GM19239 (cell line): Measurements from ENCODE around the gene IGSF9.
A peak's percentile ranks its signal among the peaks of the same experiment; 100 is the strongest.

Experiments
- DNase-seq: peaks from one replicate; pipeline ENCODE4 v3.0.0; 2011; ENCODE audit warnings: low spot score; ENCODE audit not compliant: insufficient read length
- FAIRE-seq: peaks from 2 replicates; lab custom pipeline; 2011; peaks lifted over from hg19 to GRCh38; lab: Jason Lieb, UNC

The IGSF9 gene

DNA sequence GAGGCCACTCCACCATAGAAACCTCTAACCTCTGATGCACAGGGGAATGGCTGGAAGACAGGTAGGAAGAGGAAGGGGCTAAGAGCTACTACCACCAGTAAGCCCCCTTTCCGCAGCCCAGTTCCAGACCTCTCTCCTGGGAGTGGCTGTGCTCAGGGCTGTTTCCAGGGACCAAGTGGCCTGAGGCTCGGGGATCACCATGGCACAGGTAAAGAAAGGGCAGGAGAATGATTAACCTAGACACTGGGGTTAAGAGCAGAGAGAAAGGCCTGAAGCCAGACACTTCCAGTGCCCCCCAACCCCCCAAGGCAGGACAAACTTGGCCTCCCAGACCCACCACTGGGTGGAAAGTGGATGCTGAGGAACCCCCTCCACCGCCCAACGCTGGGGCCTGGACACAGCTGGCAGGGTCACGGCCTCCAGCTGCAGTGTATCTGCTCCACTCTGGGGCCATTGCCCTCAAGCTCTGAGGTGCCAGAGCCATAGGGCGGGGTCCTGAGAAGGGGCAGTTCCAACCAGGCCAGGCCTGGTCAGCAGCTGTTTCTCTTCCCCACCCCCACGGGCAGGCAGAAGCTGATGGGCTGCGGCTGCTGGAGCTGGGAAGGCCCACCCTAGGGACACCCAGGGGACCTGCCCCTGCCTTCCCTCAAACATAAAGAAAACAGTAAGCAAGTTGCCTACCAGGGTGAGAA, 22.8 kb downstream of the IGSF9 start:
- DNase-seq = no peak
- FAIRE-seq = no peak

DNA sequence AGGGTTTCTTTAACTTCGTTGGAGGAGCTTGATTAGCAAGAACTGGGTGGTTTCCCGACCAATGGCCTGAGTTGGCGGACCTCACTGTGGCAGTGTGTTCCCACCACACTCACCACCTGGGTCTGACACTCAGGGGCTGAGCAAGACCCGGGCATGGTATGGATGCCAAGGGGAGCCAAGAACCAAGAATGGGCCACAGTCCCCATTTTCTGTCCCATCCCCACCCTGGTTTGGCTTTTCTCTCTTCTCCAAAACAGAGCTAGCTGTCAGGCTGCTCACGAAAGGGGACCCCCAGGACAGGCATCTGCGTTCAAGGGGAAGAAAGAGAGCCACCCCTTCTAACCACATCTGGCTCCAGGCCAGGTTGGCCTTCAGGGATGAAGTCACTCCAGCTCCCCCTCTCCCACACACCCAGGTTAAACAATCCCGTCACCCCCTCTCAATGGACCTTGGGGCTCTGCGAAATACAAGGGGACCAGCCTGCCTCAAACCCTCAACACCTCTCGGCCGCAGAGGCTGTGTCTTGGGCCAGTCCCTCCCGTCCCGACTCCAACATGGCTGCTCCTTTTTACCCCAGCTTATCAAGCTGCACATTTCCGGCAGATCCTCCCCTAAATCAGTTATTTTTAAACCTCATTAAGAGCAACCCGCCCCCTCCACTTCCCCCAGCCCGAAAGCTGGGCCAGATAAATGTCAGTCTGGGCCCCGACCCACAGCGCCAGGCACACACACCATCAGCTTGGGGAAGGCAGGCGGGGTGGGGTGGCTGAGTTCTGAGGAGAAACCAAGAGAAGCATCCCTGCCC, 23.5 kb downstream of the IGSF9 start:
- FAIRE-seq (peak; percentile 33), DNase-seq (no peak)

DNA sequence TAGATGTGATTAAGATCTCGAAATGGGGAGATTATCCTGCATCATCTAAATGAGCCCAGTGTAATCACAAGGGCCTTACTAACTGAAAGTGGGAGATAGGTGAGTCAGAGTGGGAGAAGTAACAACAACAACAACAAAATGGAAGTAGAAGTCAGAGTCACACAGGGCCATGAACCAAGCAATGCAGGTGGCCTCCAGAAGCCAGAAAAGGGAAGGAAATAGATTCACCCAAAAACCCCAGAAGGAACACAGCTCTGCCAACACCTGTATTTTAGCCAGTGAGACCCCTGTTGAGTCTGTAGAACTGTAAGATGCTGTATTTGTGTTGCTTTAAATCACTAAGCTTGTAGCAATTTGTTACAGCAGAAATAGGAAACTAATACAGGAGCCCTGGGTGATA, 24.2 kb downstream of the IGSF9 start:
- DNase-seq = no peak
- FAIRE-seq = peak; percentile 87

DNA sequence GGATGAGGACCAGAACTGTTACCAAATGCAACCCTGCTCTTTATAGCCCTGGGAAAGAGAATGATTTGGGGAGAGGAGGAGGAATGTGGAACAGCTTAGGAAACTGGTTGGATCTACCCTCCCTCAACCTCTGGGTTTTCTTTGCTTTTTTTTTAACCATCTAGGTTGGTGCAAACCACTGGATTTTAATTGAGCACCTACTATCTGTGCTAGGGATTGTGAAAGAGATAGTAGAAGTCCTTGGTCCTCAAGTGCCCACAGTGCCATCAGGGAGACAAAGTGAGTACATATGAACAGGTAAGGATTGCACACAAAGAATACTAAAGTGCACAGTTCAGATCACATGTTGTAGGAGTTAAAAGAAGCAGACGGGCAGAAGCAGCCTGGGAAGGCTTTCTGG, 24.8 kb downstream of the IGSF9 start:
- FAIRE-seq (no peak), DNase-seq (no peak)

DNA sequence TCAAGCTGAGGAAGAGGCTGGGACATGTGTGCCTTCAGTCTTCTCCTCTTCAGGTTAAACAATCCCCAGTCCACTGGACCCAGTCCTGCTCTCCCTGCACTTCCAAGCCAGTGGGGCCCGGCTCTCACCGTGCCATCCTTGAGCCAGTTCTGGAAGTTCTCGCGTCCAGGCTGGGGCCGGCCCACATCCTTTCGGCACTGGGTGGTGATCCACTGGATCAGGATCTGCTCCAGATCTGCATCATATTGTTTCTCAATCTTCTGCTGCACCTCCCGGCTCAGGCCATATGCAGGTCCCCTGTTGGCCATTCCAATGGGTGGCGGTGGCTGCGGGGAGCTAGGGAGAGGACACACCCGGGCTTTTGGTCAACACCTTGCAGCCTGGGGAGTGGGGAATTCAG, 25.2 kb downstream of the IGSF9 start:
- FAIRE-seq = no peak

DNA sequence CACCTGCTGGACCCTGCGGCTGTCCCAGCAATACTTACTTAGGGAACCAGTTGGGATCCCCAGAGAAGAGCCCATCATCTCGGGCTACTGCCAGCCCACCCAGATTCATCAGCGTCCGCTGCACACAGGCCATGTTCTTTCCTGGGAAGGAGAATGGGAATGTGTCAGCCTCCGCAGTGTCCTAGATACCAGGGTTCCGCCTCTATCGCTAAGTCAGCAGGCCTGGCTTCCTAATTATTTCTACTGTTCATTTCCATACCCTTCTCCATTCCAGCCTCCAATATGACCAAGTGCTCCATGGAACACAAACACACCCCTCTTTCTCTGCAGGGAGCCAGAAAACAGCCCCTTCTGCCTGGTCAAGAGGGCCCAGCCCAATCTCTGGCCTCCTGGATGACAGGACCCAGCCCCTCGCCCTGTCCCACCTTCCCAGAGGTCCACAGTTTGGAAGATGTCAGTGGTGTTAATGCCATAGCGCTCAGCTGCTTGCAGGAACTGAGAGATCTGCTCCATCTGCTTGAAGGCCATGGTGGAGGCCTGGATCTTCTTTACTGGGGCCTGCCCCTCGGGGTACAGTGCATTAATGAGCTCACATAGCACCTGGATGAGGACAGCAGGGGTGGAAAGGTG, 26.1 kb downstream of the IGSF9 start:
- no peak for FAIRE-seq
- no peak for DNase-seq

More for the DNA sequence above, 25.2 kb downstream of the IGSF9 start:
- no peak for DNase-seq

DNA sequence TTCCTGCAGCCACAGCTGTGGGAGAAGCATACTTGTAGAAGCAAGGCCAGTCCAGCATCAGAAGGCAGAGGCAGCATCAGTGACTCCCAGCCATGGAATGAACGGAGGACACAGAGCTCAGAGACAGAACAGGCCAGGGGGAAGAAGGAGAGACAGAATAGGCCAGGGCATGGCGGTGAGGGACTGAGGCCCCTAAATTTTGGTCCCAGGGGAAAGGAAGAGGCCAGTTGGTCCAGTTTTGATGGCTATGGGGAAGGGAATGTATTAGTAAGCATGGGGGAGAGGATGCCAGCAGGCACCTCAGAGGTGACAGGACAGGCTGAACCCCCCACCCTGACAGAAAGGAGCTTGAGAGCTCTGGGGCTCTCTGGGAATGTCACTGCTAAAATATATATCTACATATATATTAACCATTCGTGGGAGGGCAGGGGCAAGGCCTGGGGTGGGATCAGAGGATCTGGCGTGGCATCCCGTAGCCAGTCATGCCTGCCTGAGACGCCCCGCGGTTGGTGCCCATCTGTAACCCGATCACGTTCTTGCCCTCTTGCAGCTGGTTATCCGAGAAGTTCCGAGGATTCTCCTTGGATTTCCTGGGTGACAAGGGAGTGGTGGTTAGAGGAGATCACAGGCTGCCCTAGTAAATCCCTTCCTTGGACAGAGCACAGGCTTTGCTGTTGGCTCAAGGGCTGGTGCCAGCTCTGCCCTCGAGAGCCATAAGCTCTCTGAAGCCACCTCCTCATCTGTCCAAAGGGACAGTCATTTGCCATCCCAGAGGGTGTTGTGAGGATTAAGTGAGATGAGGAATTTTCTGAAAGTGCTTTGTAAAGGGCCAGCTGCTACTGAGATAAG, 26.8 kb downstream of the IGSF9 start:
- FAIRE-seq = no peak
- no peak for DNase-seq

DNA sequence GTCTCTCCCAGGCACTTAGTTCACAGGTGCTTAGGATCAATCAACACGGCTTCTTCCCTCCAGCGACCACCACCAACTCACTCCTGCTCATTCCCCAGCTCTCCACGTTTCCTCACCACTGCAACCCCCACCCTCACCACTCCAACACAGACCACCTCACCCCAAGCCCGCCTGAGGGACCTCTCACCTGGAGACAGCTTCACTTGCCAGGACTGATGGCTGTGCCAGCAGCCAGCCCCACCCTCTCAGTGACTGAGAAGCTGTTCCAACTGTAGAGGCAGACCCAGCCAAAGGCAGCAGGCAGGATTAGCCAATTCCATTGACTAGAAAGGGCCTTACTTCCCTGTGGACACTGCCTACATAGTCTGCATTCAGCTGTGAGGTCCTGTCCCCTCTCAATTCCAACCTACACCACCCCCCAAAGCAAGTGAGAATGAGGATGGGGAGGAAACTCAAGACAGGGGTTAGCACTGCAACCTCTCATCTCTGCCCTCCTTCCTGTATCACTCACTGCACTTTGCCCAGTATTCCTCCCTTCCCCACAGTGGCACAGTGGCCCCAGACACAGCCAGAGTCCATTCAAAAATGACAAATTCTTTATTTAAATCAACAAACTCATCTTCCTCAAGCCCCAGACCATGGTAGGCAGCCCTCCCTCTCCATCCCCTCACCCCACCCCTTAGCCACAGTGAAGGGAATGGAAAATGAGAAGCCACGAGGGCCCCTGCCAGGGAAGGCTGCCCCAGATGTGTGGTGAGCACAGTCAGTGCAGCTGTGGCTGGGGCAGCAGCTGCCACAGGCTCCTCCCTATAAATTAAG, 27.7 kb downstream of the IGSF9 start:
- FAIRE-seq = no peak
- DNase-seq = no peak

DNA sequence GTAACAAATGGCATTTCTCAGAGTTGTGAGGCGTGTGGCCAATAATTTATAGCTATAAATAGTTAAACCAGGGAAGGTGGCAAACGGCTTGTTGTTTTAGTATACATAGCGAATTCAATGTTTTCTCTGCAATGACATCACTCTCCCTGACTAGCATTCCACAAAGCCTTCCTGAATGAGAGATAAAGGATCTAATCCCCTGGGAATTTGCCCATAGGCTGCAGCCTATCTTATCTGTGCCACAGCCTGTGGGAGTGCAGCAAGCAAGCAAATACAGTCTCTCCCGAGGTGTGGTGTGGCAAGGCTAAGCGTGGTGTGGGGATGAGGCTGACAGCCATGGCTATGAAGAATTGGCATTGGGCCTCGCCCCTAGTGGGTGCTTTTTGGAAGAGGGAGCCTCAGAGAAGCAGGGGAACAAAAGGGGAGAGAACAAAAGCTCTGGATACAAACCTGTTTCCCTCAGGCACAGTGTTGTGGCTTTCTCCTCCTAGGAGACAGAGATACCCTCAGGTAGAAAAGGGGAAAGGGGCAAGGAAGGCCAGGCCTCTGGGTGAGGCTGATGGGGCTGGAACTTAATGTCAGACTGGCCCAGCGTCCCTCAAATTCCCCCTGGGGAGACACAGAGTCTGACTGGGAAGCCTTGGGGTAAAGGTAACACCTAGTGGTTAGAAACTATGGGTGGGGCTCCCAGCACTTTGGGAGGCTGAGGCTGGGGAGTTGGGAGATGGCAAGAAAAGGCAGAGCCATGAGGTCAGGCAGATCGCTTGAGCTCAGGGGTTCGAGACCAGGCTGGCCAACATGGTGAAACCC, 29.0 kb downstream of the IGSF9 start:
- DNase-seq (no peak), FAIRE-seq (no peak)

DNA sequence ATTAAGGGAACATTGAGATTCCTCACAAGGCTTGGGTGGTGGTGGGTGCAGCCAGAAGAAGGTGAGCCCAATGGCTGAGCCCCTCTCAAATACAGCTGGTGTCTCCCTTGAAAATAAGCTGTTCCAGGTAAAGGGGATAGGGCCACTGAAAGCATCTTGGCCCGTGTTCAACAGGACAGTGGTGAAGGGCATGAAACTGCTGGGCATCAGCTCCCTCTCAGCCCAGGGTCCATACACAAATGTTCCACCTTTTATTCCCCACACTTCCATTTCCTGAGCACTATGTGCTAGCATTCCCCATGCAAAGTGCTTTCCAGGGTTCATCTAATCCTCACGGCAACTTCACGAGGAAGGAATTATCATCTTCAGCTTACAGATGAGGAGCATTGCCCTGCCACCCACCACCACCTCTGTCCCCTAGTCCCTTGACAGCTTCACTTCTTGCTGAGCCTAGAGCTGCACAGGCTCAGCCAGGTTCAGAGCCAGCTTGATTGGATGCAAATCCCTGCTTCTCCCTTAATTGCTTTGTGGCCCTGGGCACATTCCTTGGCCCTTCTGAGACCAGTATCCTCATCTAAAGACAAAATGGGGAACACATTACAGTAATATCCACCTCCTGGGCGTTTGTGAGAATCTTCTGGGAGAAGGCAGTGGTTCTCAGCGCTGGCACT, 29.7 kb downstream of the IGSF9 start:
- FAIRE-seq = no peak
- no peak for DNase-seq

DNA sequence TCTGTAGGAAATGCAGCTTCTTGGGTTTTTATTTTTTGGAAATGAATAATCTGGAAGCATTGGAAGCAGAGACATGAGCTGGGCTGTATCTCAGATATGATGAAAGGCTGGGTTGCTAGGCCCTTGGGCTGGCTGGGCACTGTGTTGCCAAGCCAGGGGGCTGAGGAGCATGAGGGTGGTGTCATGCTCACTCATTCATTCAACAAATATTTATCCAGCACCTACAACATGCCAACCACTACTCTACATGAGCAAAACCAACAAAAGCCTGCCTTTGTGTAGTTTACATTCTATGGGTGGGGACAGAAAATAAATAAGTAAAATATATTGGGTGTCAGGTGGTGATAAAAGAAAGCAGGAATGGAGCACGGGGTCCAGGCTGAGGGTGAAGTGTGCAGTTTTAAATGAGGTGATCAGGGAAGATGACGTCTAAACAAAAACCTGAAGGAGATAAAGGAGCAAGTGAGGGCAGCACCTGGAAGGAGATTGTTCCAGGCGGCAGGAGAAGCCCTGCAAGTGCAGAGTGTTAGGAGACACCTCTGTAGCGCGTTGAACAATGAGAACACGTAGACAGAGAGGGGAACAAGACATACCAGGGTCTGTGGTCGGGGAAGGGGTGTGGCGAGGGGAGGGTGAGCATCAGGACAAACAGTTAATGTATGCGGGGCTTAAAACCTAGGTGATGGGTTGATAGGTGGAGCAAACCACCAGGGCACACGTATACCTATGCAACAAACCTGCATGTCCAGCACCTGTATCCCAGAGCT, 31.0 kb downstream of the IGSF9 start:
- DNase-seq (no peak), FAIRE-seq (no peak)

DNA sequence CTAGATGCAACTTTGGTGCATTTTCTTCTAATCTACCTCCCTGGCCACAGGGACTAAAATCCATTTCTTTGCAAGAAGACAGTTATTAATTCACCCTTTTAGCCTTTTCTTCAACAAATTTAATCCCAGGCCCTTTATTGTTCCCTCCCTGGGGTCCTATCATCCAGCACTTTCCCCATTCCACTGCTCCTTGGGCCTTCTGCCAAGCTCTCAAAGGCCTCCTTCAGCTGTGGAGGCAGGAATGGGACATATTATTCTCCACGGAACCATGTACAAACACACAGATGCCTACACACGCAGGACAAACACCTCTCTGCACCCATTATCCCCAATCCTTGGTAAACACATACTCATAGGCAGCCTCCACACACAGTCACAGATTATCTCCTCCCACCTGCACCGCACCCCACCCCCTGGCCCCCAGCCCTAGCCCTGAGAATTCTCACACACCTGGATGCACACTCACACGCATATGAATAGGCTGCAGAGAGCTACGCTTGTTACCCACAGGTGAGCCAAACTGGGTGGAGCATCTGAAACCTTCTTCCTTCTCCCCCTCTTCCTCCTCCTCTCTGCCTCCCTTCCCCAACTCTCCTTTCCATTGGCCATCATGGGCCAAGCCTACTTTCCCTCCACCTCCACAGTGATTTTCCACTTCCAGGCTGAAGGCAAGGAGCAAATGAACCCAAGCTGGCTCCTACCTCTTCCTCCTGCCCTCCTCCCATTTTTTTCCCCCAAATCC, 31.8 kb downstream of the IGSF9 start:
- no peak for DNase-seq

DNA sequence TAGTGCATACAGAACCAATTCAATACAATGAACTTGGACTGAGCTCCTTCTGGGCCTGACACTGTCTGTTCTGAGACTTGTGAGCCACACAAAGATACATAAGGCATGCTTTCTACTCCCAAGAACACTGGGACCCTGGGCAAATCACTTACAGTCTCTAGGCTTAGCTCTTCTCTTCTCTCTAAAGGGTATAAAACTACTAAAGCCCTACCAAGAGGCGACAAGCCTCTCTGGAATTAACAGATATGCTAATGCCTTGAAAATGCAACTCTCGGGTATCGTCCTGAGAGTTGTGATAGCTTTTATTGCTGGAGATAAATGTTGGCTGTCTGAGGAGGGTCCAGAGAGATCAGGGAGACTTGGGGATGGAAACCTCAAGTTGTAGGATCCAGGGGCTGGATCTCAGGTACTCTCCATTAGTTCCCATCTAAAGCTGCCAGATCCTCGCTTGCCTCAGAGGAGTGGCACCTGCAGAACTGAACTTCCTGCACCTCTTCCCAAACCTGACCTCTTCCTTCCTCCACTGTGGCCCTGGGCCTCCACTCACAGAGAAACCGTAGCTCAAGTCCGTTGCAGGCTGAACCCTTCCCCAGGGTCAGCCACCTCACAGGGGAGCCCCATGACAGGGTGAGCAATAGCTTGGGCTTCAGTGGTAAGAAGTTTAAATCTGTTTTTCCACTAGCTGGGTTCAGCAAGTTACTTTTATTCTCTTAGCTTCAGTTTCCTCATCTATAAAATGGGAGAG, 33.9 kb downstream of the IGSF9 start:
- DNase-seq (no peak), FAIRE-seq (no peak)

More for the DNA sequence above, 31.8 kb downstream of the IGSF9 start:
- no peak for FAIRE-seq

DNA sequence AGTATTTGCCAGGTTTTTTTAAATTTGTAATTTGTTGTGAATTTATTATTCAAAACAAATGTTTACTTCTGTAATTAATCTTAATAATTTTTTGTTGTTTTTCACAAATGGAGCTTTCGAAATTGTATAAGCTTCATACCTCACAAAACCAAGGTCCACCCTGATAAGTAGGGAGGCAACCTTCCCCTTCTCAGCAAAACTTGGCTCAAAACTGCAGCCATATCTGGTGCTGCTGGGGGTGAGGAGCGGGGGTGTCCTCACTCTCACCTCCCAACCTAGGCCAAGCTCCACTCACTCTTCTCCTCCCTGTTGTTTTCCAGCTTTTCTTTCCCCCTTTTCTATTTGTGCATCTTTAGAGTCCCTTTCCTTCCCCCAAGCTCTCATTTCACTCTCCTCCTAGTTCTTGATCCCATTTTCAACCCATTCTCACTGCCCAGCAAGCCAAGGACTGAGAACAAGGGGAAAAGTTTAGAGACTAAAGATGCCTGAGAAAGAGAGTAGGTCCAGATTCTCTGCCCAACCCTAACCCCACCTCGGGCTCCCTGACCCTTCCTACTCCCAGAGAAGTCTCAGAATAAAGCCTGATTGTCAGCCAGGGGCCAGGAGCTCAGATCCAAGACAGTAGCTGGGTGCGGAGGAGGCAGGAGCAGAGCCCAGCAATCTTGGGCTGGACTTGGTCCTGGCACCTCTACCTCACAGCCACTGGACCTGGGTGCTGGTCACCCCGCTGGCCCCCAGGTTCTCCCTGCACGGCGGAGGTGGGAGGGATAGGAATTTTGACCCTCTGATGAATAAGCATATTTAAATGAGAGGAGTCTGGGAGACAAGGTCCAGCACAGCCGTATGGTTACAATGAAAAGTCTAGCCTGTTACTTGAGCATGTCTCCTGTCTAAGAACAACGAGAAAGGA, 37.1 kb downstream of the IGSF9 start:
- FAIRE-seq = no peak

DNA sequence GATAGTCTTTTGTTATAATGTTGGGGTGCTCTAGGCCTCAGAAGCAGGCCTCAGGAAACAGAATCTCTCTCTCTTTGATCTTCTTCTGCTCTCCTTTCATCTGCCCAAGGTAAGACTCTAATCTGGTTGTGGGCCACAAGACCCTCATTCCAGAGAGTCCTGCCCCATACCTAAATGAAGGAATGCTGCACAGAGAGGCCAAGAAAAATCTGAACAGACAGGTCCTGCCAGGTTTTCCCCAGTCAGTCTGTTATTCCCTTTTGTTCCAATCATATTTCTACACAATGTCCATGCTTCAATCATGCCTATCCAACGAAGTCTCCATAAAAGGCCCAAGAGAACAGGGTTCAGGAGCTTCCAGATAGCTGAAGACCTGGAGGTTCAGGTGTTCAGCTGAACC, 38.5 kb downstream of the IGSF9 start:
- FAIRE-seq = no peak
- no peak for DNase-seq

More for the DNA sequence above, 37.1 kb downstream of the IGSF9 start:
- no peak for DNase-seq
